Fibroblast of pulmonary artery (primary cell): ENCODE measurements around the gene OR6C65.
"Not testable (repeated sequence)": the region's sequence is repeated elsewhere in the genome, so short reads cannot be mapped to it uniquely, and the experiment has no call there.

Source experiments
- DNase-seq: peaks from one replicate; pipeline ENCODE4 v3.0.0-alpha.2; 2010; ENCODE audit warnings: low read depth
- H3K4me3 ChIP-seq: replicated peaks from 2 replicates; pipeline ENCODE4 v1.5.1; 2011; ENCODE audit warnings: low read depth, mild to moderate bottlenecking, control low read depth, low read length, moderate library complexity
- TF ChIP-seq, protein P1 (sequence below): IDR thresholded peaks from 2 replicates; pipeline ENCODE4 v1.5.1; 2011; ENCODE audit warnings: mild to moderate bottlenecking, control low read depth, low read length, inconsistent platforms; ENCODE audit errors: missing control alignments

OR6C65 gene

DNA sequence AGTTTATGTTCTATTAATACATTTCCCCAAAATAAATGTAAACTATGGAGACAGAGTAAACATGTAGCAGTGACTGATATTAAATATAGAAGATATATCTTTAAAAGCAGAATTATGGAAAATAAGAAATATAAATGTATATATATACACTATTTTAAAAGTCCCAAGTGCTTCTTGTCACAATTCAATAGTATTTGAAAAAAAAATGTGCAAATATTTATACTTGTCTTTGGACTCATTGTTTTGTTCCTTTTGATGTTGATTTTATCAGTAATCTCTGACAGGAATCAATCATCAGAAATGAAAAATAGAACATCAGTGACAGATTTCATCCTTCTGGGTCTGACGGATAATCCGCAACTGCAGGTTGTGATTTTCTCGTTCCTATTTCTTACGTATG lies 25.6 kb downstream of the OR6C65 start, which contains the start of gene OR6C76:
TSS of gene OR6C76 (plus strand) at position 301 of the 400 bp plus-strand sequence. CDS start at position 301, 0 bp downstream.
- TF ChIP-seq, protein P1, sequence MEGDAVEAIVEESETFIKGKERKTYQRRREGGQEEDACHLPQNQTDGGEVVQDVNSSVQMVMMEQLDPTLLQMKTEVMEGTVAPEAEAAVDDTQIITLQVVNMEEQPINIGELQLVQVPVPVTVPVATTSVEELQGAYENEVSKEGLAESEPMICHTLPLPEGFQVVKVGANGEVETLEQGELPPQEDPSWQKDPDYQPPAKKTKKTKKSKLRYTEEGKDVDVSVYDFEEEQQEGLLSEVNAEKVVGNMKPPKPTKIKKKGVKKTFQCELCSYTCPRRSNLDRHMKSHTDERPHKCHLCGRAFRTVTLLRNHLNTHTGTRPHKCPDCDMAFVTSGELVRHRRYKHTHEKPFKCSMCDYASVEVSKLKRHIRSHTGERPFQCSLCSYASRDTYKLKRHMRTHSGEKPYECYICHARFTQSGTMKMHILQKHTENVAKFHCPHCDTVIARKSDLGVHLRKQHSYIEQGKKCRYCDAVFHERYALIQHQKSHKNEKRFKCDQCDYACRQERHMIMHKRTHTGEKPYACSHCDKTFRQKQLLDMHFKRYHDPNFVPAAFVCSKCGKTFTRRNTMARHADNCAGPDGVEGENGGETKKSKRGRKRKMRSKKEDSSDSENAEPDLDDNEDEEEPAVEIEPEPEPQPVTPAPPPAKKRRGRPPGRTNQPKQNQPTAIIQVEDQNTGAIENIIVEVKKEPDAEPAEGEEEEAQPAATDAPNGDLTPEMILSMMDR: no peak
- DNase-seq: no peak
- no peak within 1 kb of the TSS for H3K4me3 ChIP-seq

DNA sequence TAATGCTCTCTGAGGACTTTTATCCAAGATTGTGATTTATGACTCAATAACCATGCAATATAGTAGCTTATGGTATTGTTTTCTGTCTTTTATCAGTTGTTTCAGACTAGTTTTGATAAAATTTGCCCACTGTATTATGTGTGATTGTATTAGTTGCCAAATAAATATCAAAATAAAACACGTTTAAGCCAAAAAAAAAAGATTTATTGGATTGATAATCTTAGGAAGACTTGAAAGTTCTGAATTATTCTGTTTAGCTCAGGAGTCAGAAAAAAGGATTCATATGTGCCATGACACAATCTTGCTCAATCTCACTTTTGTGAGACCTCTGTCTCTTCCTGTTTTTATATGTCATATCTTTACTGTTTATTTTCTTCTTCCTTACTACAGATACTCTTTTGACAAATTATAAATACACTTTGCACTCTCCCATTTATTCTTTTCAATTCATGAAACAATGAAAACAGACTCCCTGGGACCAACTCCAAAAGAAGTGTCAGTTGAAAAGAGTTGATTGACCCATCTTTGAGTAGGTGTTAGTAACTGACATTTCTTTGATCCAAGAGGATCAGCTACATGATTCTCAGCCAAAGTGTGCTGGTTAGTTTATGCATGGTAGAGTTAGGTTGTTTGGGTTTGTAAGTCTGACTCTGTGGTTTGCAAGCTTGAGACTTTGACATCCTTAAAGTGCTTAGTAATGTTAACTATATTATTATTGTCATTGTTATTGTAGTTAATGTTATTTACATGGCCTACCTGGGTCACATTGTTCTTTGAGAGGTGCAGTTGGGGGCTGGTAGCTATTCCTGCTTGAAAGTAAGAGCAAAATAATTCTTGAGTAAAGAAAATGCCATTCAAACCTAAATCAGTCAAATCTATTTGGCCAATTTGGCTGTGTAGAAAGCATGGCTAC lies 28.3 kb downstream of the OR6C65 start:
- TF ChIP-seq, protein P1: no peak
- H3K4me3 ChIP-seq: no peak overlapping the region
- DNase-seq: no peak

DNA sequence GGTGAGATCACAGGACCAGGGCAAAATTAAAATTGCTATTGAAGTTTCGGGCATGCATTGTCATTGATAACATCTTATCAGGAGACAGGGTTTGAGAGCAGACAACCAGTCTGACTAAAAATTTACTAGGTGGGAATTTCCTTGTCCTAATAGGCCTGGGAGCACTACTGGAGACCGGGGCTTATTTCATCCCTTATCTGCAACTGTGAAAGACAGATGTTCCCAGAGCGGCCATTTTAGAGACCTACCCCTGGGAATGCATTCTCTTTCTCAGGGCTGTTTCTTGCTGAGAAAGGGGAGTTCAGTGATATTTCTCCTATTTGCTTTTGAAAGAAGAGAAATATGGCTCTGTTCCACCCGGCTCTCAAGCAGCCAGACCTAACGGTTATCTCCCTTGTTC lies 40.9 kb downstream of the OR6C65 start:
- H3K4me3 ChIP-seq, DNase-seq: not testable (repeated sequence)

DNA sequence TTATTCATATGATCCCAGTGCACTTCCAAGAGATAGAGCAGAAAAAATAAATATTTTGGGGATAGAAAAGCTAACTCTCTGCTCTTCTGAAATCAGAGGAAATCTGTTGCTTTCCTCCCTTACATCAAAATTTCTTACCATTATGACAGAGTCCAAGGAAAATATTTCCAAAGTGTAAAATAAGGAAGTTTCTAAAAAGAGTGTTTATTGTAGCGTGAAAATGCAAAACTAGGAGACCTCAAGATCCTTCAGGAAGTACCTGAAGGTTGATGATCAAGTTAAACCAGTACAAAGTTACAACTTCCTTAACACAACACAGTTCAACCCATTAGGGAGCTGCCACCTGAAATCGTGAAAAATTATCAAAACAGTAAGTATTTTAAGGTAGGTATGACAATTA lies 43.4 kb downstream of the OR6C65 start, which contains the start of gene OR6C2:
TSS of gene OR6C2 (plus strand) at position 301 of the 400 bp plus-strand sequence. CDS start 8,138 bp downstream, outside the sequence.
- no peak within 1 kb of the TSS for H3K4me3 ChIP-seq
- TF ChIP-seq, protein P1: no peak
- DNase-seq: no peak

DNA sequence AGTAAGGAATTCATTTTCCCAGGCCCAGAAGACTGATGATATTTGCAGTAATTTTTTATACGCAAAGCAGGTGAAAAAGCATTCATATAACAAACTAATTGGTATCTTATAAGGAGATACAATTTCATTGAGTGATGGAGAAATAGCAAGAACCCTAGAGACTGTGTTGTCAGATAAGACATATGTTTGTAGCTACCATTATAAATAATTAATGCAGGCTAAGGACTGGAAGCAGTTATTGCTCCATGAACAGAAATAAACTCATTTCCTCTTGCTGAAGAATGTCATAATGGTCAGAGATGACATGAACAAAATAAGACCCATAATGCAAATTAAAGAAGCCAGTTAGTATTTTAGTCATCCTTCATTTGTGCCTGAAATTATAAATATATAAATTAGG lies 45.0 kb downstream of the OR6C65 start:
- TF ChIP-seq, protein P1: no peak
- DNase-seq: no peak
- no peak overlapping the region for H3K4me3 ChIP-seq

DNA sequence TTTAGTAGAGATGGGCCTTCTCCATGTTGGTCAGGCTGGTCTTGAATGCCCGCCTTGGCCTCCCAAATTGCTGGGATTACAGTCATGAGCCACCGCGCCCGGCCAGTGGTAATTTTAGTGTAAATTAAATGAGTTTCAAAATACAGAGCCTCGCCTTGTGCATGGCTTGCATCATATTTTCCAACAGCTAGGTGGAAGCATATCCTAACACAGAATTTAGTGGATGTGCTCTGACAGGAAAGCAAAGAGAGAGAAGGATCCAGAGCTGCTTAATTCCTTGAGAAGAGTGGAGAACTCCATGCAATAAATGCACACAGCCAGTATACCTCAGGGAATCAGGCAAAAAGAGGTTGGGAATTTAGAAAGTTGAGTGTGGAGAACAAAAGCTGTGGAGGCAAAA lies 46.0 kb downstream of the OR6C65 start:
- no peak for DNase-seq
- no peak overlapping the region for H3K4me3 ChIP-seq
- TF ChIP-seq, protein P1: no peak

DNA sequence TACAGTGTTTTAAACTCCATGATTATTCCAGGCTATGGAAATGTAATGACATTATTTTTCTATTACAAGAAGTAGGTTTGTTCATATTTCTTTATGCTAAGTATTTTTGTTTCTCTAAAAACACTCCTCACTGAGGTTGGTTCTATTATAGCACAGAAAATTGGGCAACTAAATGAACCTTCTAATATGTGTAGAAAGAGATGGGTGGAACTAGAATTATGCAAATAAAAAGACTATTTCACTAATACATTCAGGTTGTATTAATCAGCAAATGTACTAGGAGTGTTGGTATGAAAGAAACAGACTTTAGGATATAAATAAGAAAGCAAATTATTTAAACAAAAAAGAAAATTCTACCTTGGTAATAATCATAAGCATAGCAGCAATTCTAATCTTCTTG lies 48.5 kb downstream of the OR6C65 start:
- DNase-seq: no peak
- TF ChIP-seq, protein P1: no peak
- H3K4me3 ChIP-seq: no peak overlapping the region
